PC-9 (cell line): ENCODE measurements around the gene TENM4. TPM values are rescaled to one million over a fixed set of nuclear protein-coding genes. Genes with fewer than 3 reads are reported as not detected.

Experiments used
- BruUV-seq: library from RNA; stranded (reverse); fragments of 400-500 nt; replicated peaks from 2 replicates; lab custom pipeline; 2021; lab: Mats Ljungman, UMichigan
- CTCF ChIA-PET: fragments of 300-600 bp; sonication (Branson Sonifier 250); formaldehyde crosslinking; loops from one replicate; lab custom pipeline; 2022; ENCODE audit warnings: antibody characterized with exemption; lab: Charles Lee
- POLR2A ChIA-PET: fragments of 300-600 bp; sonication (Branson Sonifier 250); formaldehyde crosslinking; loops from one replicate; lab custom pipeline; 2022; ENCODE audit warnings: antibody characterized with exemption; ENCODE audit not compliant: unreplicated experiment; lab: Charles Lee
- DNase-seq, 2 experiments: peaks; one replicate each; pipeline versions ENCODE4 v3.0.0 to v3.0.0-alpha.2; 2015 to 2022; ENCODE audit warnings: mixed read lengths in 1 of 2
- H2AFZ ChIP-seq: fragments of 200-600 bp; sonication (generic); 2 replicates; pipeline ENCODE4 v1.8.1; 2017; ENCODE audit warnings: antibody characterized with exemption
- H3F3A ChIP-seq: fragments of 200-600 bp; sonication (generic); 2 replicates; pipeline ENCODE4 v1.8.1; 2017; ENCODE audit warnings: antibody characterized with exemption, mild to moderate bottlenecking, low read depth; ENCODE audit not compliant: insufficient read depth
- H3K27ac ChIP-seq: fragments of 200-600 bp; sonication (generic); 2 replicates; pipeline ENCODE4 v1.6.1; 2016; ENCODE audit warnings: mixed run types
- H3K27me3 ChIP-seq: fragments of 200-600 bp; sonication (generic); 2 replicates; pipeline ENCODE4 v1.6.1; 2016; ENCODE audit warnings: low read depth, mixed run types; ENCODE audit not compliant: insufficient read depth
- H3K36me3 ChIP-seq: fragments of 200-600 bp; sonication (generic); 2 replicates; pipeline ENCODE4 v1.6.1; 2016; ENCODE audit warnings: low read depth, mixed run types
- H3K4me1 ChIP-seq: fragments of 200-600 bp; sonication (generic); replicated peaks from 2 replicates; pipeline ENCODE4 v1.6.1; 2016; ENCODE audit warnings: mixed run types; ENCODE audit not compliant: insufficient read depth
- H3K4me2 ChIP-seq: fragments of 200-600 bp; sonication (generic); 2 replicates; pipeline ENCODE4 v1.6.1; 2017; ENCODE audit warnings: mixed run types
- H3K4me3 ChIP-seq: fragments of 200-600 bp; sonication (generic); 2 replicates; pipeline ENCODE4 v1.6.1; 2016; ENCODE audit warnings: mixed run types
- H3K79me2 ChIP-seq: fragments of 200-600 bp; sonication (generic); 2 replicates; pipeline ENCODE4 v1.6.1; 2017; ENCODE audit warnings: low read depth, mixed run types
- H3K9me2 ChIP-seq: fragments of 200-600 bp; sonication (generic); 2 replicates; pipeline ENCODE4 v1.8.1; 2017; ENCODE audit warnings: mild to moderate bottlenecking; ENCODE audit not compliant: insufficient read depth
- H3K9me3 ChIP-seq: fragments of 200-600 bp; sonication (generic); 2 replicates; pipeline ENCODE4 v1.8.1; 2016; ENCODE audit warnings: low read depth; ENCODE audit not compliant: insufficient read depth
- H4K20me1 ChIP-seq: fragments of 200-600 bp; sonication (generic); 2 replicates; pipeline ENCODE4 v1.8.1; 2017; ENCODE audit not compliant: insufficient read depth
- CTCF ChIP-seq: fragments of 200-600 bp; sonication (generic); conservative IDR thresholded peaks from 2 replicates; pipeline ENCODE4 v1.6.1; 2017; ENCODE audit warnings: mixed run types, antibody characterized with exemption, mild to moderate bottlenecking, moderate library complexity
- EZH2 ChIP-seq: fragments of 200-600 bp; sonication (generic); IDR thresholded peaks from 2 replicates; pipeline ENCODE4 v1.8.0; 2017; ENCODE audit warnings: antibody characterized with exemption, low read depth
- intact Hi-C: fragments of 100-400 bp; cut with micrococcal nuclease; formaldehyde crosslinking; loops from one replicate; pipeline ENCODE4 v1.10.0; 2022; ENCODE audit not compliant: unreplicated experiment
- total RNA-seq: library from RNA; stranded (reverse); gene quantifications from 2 replicates; pipeline ENCODE4 v1.2.3, GENCODE V29; 2021

The TENM4 gene
- total RNA-seq, 1 experiment from 2014 or later: not detected

GRCh38 chr11:78804991-78805390 is 635.8 kb downstream of the TENM4 start:
- no peaks in the 10 kb centered on the region for H3K36me3 ChIP-seq
- no peaks in the 10 kb centered on the region for H3F3A ChIP-seq
- H3K27me3 ChIP-seq: peaks cover 24% of the 10 kb centered on the region
- no peak overlapping the region for H3K4me3 ChIP-seq
- TF ChIP-seq CTCF: no peak
- TF ChIP-seq EZH2: no peak
- DNase-seq: no peak
- H4K20me1 ChIP-seq: no peaks in the 10 kb centered on the region
- H3K4me2 ChIP-seq: no peak overlapping the region
- no peaks in the 10 kb centered on the region for H3K9me3 ChIP-seq
- no TSS peak for BruUV-seq
- H3K79me2 ChIP-seq: no peaks in the 10 kb centered on the region
- POLR2A ChIA-PET: no interaction called here
- intact Hi-C loops: no loop called here
- no peak overlapping the region for H3K27ac ChIP-seq
- H3K9me2 ChIP-seq: no peaks in the 10 kb centered on the region
- no peak overlapping the region for H2AFZ ChIP-seq
- H3K4me1 ChIP-seq: no peaks in the 10 kb centered on the region
- CTCF ChIA-PET: no interaction called here

DNA sequence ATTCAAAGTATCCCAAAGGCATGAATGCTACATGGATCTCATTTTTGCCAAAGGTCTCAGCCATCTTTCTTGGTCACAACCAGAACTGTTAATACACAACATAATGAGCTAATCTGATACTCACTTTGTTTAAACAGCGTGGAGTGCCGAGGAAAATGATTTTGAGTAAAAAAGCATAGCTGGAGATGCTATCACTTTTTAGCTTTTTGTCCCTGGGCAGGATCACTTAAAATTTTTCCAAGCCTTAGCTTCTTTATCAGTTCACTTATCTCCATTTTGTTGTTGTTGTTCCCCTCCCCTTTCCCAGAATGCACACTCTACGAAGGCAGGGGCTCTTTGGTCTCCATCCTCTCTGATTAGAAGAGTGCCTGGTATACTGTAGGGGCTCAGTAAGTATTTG is 636.8 kb downstream of the TENM4 start:
- no peak overlapping the region for H3K27ac ChIP-seq
- no peak overlapping the region for H3K4me3 ChIP-seq
- H3K9me3 ChIP-seq: no peaks in the 10 kb centered on the region
- no peaks in the 10 kb centered on the region for H3K36me3 ChIP-seq
- no peaks in the 10 kb centered on the region for H4K20me1 ChIP-seq
- no peak for DNase-seq
- no peak overlapping the region for H3K4me2 ChIP-seq
- H2AFZ ChIP-seq: no peak overlapping the region
- no TSS peak for BruUV-seq
- H3K4me1 ChIP-seq: no peaks in the 10 kb centered on the region
- no peaks in the 10 kb centered on the region for H3F3A ChIP-seq
- no peaks in the 10 kb centered on the region for H3K79me2 ChIP-seq
- CTCF ChIA-PET: no interaction called here
- peaks cover 24% of the 10 kb centered on the region for H3K27me3 ChIP-seq
- no peaks in the 10 kb centered on the region for H3K9me2 ChIP-seq
- no peak for TF ChIP-seq EZH2
- no peak for TF ChIP-seq CTCF
- intact Hi-C loops: no loop called here
- POLR2A ChIA-PET: no interaction called here

DNA sequence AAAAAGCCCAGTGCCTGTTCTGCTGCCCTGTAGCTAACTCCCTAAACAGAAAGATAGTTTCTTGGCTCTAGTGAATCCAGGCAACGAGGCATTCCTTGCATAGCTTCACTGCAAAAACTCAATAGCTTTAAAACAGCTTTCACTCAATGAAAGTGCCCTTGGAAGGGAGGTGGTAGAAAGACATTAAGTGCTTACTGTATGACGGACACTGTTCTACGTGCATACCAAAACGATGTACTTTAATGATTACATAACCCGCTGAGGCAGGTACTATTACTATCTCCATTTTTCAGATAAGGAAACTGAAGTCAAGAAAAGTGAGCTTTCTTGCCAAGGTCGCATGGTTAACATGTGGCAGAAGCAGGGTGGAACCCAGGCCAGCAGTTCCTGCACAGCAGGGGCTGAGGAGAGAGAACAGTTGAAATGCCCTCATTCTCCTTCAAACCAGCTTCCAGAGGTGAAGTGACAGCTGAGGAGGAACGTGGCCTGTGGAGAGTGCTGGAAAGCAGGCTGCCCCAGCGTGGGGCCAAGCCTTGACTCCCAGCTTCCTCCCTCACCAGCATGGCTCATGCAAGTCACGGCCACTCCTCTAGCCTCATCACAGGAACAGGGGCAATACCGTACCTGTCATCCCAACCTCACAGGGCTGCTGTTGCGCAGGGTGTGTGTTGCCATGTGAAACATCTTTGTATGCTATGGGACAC is 638.6 kb downstream of the TENM4 start:
- DNase-seq: no peak
- H3K27me3 ChIP-seq: peaks cover 25% of the 10 kb centered on the region
- ChIA-PET CTCF (no interaction called here), POLR2A (no interaction called here)
- H4K20me1 ChIP-seq: no peaks in the 10 kb centered on the region
- no TSS peak for BruUV-seq
- no peaks in the 10 kb centered on the region for H3K4me1 ChIP-seq
- H3K9me3 ChIP-seq: no peaks in the 10 kb centered on the region
- H2AFZ ChIP-seq: no peak overlapping the region
- H3K27ac ChIP-seq: no peak overlapping the region
- no peaks in the 10 kb centered on the region for H3K36me3 ChIP-seq
- H3K9me2 ChIP-seq: no peaks in the 10 kb centered on the region
- H3K4me2 ChIP-seq: no peak overlapping the region
- intact Hi-C loops: no loop called here
- TF ChIP-seq EZH2 (no peak), CTCF (no peak)
- no peaks in the 10 kb centered on the region for H3F3A ChIP-seq
- no peaks in the 10 kb centered on the region for H3K79me2 ChIP-seq
- H3K4me3 ChIP-seq: no peak overlapping the region
